ENCODE data around the gene SLC9A3.

SLC9A3 gene

DNA sequence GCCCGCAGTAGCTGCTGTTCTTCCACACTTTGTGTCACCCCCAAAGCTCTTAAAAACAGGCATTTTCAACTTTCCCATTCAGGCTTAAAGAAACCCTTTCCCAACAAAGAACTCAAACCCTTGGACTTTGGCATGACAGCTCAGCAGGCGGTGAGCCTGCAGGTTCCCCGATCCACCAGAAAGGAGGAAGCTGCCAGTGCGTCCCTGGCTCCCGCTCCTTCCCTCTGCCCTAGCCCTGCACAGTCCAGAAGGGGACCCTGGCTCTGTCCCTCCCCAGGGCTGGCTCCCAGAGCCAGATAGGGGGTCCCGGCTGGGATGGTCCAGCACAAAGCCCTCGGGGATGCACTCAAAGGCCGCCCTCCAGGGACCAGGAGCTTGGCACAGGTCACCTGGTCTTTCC is 9.6 kb downstream of the SLC9A3 start:
- no peaks in the 10 kb centered on the region for H3K9me2 ChIP-seq (replicated peaks; ENCODE audit: control insufficient read depth, low read length)
- no peaks in the 10 kb centered on the region for H3K79me2 ChIP-seq (ENCODE audit: control insufficient read depth, low read length)
- no peaks in the 10 kb centered on the region for H4K20me1 ChIP-seq (ENCODE audit: control insufficient read depth, insufficient read depth, low read depth, low read length)
- no peaks in the 10 kb centered on the region for H3F3A ChIP-seq (ENCODE audit: control insufficient read depth, insufficient read depth)
- no peaks in the 10 kb centered on the region for H3K36me3 ChIP-seq (ENCODE audit: control insufficient read depth, low read length)
- TF ChIP-seq EZH2phosphoT487 (IDR thresholded peaks at IDR 0.05; ENCODE audit: borderline replicate concordance, low read length): no peak
- TF ChIP-seq, protein P1, sequence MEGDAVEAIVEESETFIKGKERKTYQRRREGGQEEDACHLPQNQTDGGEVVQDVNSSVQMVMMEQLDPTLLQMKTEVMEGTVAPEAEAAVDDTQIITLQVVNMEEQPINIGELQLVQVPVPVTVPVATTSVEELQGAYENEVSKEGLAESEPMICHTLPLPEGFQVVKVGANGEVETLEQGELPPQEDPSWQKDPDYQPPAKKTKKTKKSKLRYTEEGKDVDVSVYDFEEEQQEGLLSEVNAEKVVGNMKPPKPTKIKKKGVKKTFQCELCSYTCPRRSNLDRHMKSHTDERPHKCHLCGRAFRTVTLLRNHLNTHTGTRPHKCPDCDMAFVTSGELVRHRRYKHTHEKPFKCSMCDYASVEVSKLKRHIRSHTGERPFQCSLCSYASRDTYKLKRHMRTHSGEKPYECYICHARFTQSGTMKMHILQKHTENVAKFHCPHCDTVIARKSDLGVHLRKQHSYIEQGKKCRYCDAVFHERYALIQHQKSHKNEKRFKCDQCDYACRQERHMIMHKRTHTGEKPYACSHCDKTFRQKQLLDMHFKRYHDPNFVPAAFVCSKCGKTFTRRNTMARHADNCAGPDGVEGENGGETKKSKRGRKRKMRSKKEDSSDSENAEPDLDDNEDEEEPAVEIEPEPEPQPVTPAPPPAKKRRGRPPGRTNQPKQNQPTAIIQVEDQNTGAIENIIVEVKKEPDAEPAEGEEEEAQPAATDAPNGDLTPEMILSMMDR (IDR thresholded peaks at IDR 0.05; ENCODE audit: low read depth, low read length, poor library complexity, severe bottlenecking): no peak
- no peak overlapping the region for H3K27ac ChIP-seq (ENCODE audit: low read depth, low read length)
- no peak overlapping the region for H3K4me3 ChIP-seq (ENCODE audit: low read length)
- H3K9me3 ChIP-seq (ENCODE audit: control insufficient read depth, insufficient read depth, low read length): no peaks in the 10 kb centered on the region
- no peak overlapping the region for H3K4me2 ChIP-seq (ENCODE audit: low read length)
- H3K27me3 ChIP-seq (ENCODE audit: control insufficient read depth, low read length): no peaks in the 10 kb centered on the region
- H3K4me1 ChIP-seq (ENCODE audit: control insufficient read depth, low read length): no peaks in the 10 kb centered on the region

DNA sequence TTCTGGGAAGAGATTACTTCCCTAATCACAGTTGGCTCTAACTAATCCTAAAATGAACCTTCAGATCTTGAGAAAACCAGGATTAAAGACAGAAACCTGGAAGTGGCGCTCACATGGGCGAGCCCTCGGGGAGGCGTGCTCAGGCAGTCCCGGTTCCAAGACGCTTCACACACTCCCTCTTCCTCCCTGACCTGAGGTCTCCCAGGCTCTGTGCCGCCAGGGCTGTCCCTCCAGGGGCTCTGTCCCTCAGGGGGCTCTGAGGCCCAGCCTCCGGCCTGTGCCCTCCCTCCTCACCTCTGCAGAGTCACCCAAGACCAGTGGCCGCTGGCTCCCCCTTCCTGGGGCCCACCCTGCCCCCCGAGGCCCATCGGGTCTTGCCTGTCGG is 10.2 kb downstream of the SLC9A3 start:
- Histone ChIP-seq H4K20me1 (ENCODE audit: control insufficient read depth, insufficient read depth, low read depth, low read length) (no peaks in the 10 kb centered on the region), H3F3A (ENCODE audit: control insufficient read depth, insufficient read depth) (no peaks in the 10 kb centered on the region), H3K27me3 (ENCODE audit: control insufficient read depth, low read length) (no peaks in the 10 kb centered on the region), H3K9me3 (ENCODE audit: control insufficient read depth, insufficient read depth, low read length) (no peaks in the 10 kb centered on the region), H3K9me2 (replicated peaks; ENCODE audit: control insufficient read depth, low read length) (no peaks in the 10 kb centered on the region), H3K4me1 (ENCODE audit: control insufficient read depth, low read length) (no peaks in the 10 kb centered on the region), H3K27ac (ENCODE audit: low read depth, low read length) (no peak overlapping the region), H3K4me3 (ENCODE audit: low read length) (no peak overlapping the region), H3K4me2 (ENCODE audit: low read length) (no peak overlapping the region), H3K36me3 (ENCODE audit: control insufficient read depth, low read length) (no peaks in the 10 kb centered on the region), H3K79me2 (ENCODE audit: control insufficient read depth, low read length) (no peaks in the 10 kb centered on the region)
- no peak for TF ChIP-seq EZH2phosphoT487 (IDR thresholded peaks at IDR 0.05; ENCODE audit: borderline replicate concordance, low read length)
- TF ChIP-seq, protein P1 (IDR thresholded peaks at IDR 0.05; ENCODE audit: low read depth, low read length, poor library complexity, severe bottlenecking): no peak

DNA sequence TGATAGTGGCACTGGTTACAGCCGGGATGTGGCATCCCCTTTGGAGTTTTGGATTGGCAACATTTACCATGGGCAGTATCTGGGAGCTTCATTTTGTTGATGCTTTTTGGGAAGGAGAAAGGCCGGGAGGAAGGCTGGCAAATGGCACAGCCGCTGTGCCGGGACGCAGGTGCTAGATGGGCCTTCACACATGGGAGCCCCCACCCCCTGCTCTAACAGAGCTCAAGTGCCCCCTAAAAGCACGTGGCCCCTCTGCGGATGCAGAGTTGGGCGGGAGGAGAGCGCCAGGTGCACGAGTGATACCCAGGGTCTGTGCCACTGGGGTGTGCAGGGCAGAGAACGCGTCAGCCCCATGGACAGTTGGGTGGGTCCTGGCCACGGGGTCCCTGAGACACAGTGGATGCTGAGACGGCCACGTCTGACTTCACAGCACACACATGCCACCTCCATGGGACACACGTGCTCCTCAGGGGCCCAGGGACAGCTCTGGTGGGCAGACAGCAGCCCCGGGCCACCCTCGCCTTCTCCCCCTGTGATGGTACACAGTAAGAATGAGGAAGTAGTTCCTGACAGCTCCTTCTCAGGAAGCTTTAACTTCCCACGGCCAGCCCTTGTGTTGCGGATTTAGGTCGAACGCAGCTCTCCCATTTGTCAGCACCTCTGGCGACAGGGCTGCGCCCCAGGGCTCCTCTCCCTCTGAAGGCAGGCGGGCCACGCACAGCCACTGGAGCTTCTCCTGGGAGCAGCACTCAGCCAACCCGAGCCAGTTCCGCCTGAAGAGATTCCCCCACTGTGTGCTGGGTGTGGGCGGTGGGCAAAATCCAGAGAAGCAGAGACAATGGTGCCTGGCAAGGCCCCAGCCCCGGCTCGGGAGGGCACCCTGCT is 10.8 kb downstream of the SLC9A3 start:
- H4K20me1 ChIP-seq (ENCODE audit: control insufficient read depth, insufficient read depth, low read depth, low read length): no peaks in the 10 kb centered on the region
- H3K27ac ChIP-seq (ENCODE audit: low read depth, low read length): no peak overlapping the region
- TF ChIP-seq EZH2phosphoT487 (IDR thresholded peaks at IDR 0.05; ENCODE audit: borderline replicate concordance, low read length): no peak
- TF ChIP-seq, protein P1 (IDR thresholded peaks at IDR 0.05; ENCODE audit: low read depth, low read length, poor library complexity, severe bottlenecking): no peak
- no peaks in the 10 kb centered on the region for H3K4me1 ChIP-seq (ENCODE audit: control insufficient read depth, low read length)
- H3K4me3 ChIP-seq (ENCODE audit: low read length): no peak overlapping the region
- no peaks in the 10 kb centered on the region for H3K9me2 ChIP-seq (replicated peaks; ENCODE audit: control insufficient read depth, low read length)
- no peaks in the 10 kb centered on the region for H3K36me3 ChIP-seq (ENCODE audit: control insufficient read depth, low read length)
- H3K79me2 ChIP-seq (ENCODE audit: control insufficient read depth, low read length): no peaks in the 10 kb centered on the region
- no peaks in the 10 kb centered on the region for H3K9me3 ChIP-seq (ENCODE audit: control insufficient read depth, insufficient read depth, low read length)
- no peaks in the 10 kb centered on the region for H3F3A ChIP-seq (ENCODE audit: control insufficient read depth, insufficient read depth)
- H3K4me2 ChIP-seq (ENCODE audit: low read length): no peak overlapping the region
- H3K27me3 ChIP-seq (ENCODE audit: control insufficient read depth, low read length): no peaks in the 10 kb centered on the region
